HFFc6 (cell line): Measurements from ENCODE around the gene BABAM2. TPM values are rescaled to one million over a fixed set of nuclear protein-coding genes. Genes with fewer than 3 reads are reported as not detected.

Experiments used
- DNase-seq: peaks from one replicate; pipeline ENCODE4 v3.0.0-alpha.2; 2018
- H3K27ac Mint-ChIP-seq: 2 replicates; pipeline ENCODE4 v1.8.0; 2020; ENCODE audit warnings: mild to moderate bottlenecking, mixed read lengths
- H3K27me3 Mint-ChIP-seq: 2 replicates; pipeline ENCODE4 v1.8.0; 2021; ENCODE audit warnings: mild to moderate bottlenecking, moderate library complexity, mixed read lengths; ENCODE audit not compliant: insufficient read depth
- H3K36me3 Mint-ChIP-seq: 2 replicates; pipeline ENCODE4 v1.8.0; 2021; ENCODE audit warnings: low read depth, mixed read lengths
- H3K4me1 Mint-ChIP-seq: 2 replicates; pipeline ENCODE4 v1.8.0; 2020; ENCODE audit warnings: low read depth, mixed read lengths
- H3K4me3 Mint-ChIP-seq: 2 replicates; pipeline ENCODE4 v1.8.0; 2020; ENCODE audit warnings: mild to moderate bottlenecking, moderate library complexity, mixed read lengths
- H3K9me3 Mint-ChIP-seq: 2 replicates; pipeline ENCODE4 v1.8.0; 2020; ENCODE audit warnings: mild to moderate bottlenecking, mixed read lengths
- CTCF ChIP-seq: fragments of 200-600 bp; sonication (generic); IDR thresholded peaks from 2 replicates; pipeline ENCODE4 v1.5.0; 2021; ENCODE audit warnings: antibody characterized with exemption, mild to moderate bottlenecking
- total RNA-seq, 6 experiments: library from RNA; stranded (reverse); fragmentation: NEBNext Ultra II Directional; extraction: Animal tissue kit (Norgen Biotek cat#: 25700); gene quantifications; 2 replicates in 1 of 6; 3 replicates in 5 of 6; pipeline ENCODE4 v1.2.3, GENCODE V29; 2021

Gene BABAM2
- total RNA-seq, 6 experiments from 2014 or later = 30.8 to 46.6 (median 41.2) TPM

- Mint-ChIP-seq H3K27me3 (no peaks in the 10 kb centered on the region), H3K27ac (no peak overlapping the region), H3K36me3 (peaks cover 5% of the 10 kb centered on the region; the same call in 1 of the 2 replicates), H3K4me3 (no peak overlapping the region), H3K9me3 (no peaks in the 10 kb centered on the region), H3K4me1 (no peaks in the 10 kb centered on the region)
- TF ChIP-seq CTCF = no peak
- no peak for DNase-seq
Measured at GRCh38 chr2:28036307-28036706, 145.8 kb downstream of the BABAM2 start.

GRCh38 chr2:28038722-28039121 lies 148.2 kb downstream of the BABAM2 start:
- H3K9me3 Mint-ChIP-seq = no peaks in the 10 kb centered on the region
- no peaks in the 10 kb centered on the region for H3K4me1 Mint-ChIP-seq
- no peaks in the 10 kb centered on the region; the same call in none of the 2 replicates for H3K27me3 Mint-ChIP-seq
- H3K36me3 Mint-ChIP-seq = peaks cover 5% of the 10 kb centered on the region; the same call in 1 of the 2 replicates
- DNase-seq = no peak
- H3K27ac Mint-ChIP-seq = no peak overlapping the region
- TF ChIP-seq CTCF = no peak
- no peak overlapping the region for H3K4me3 Mint-ChIP-seq

GRCh38 chr2:28045676-28046351 lies 155.3 kb downstream of the BABAM2 start:
- Mint-ChIP-seq H3K27me3 (no peaks in the 10 kb centered on the region; the same call in none of the 2 replicates), H3K9me3 (no peaks in the 10 kb centered on the region), H3K4me1 (peaks cover 45% of the 10 kb centered on the region), H3K4me3 (no peak overlapping the region), H3K27ac (no peak overlapping the region), H3K36me3 (no peaks in the 10 kb centered on the region; the same call in 1 of the 2 replicates)
- no peak for DNase-seq
- TF ChIP-seq CTCF = no peak

GRCh38 chr2:28046921-28047320 lies 156.4 kb downstream of the BABAM2 start:
- no peaks in the 10 kb centered on the region for H3K9me3 Mint-ChIP-seq
- peak overlapping the region; percentile 82; the same call in 1 of the 2 replicates for H3K27ac Mint-ChIP-seq
- H3K4me1 Mint-ChIP-seq = peaks cover 54% of the 10 kb centered on the region
- DNase-seq = no peak
- H3K27me3 Mint-ChIP-seq = peaks cover 2% of the 10 kb centered on the region
- TF ChIP-seq CTCF = no peak
- peaks cover 8% of the 10 kb centered on the region for H3K36me3 Mint-ChIP-seq
- no peak overlapping the region; the same call in 1 of the 2 replicates for H3K4me3 Mint-ChIP-seq

GRCh38 chr2:28047681-28048080 lies 157.2 kb downstream of the BABAM2 start:
- Mint-ChIP-seq H3K9me3 (no peaks in the 10 kb centered on the region), H3K27me3 (peaks cover 2% of the 10 kb centered on the region), H3K4me3 (peak overlapping the region; percentile 76), H3K27ac (peak overlapping the region; percentile 82), H3K36me3 (peaks cover 8% of the 10 kb centered on the region), H3K4me1 (peaks cover 62% of the 10 kb centered on the region)
- peak; percentile 58 for DNase-seq
- TF ChIP-seq CTCF = no peak
